HG03097 (cell line): ENCODE measurements around the gene TLX1.

ENCODE experiments used
- ATAC-seq: cut with Tn5 transposase; IDR thresholded peaks from one replicate; pipeline ENCODE4 v1.9.1; 2021; ENCODE audit not compliant: unreplicated experiment, low FRiP score

Gene TLX1

DNA sequence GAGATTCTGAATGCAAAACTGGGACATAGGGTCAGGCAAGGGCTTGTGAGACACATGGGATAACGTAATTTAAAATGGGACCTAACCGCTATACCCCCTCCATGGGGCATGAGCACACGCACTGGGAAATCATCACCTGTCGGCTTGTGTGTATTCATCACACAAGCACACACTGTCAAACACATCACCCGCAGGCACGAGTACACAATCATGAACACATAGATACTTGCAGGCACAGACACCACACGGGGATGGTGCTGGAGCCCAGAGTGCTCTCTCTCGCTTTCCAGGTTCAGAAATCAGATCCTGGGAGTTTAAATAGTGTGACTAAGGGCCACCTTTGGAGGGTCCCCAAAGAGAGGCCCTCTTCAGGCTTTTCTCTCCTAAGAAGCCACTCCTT lies 19.6 kb upstream of the TLX1 start:
- no peak for ATAC-seq

DNA sequence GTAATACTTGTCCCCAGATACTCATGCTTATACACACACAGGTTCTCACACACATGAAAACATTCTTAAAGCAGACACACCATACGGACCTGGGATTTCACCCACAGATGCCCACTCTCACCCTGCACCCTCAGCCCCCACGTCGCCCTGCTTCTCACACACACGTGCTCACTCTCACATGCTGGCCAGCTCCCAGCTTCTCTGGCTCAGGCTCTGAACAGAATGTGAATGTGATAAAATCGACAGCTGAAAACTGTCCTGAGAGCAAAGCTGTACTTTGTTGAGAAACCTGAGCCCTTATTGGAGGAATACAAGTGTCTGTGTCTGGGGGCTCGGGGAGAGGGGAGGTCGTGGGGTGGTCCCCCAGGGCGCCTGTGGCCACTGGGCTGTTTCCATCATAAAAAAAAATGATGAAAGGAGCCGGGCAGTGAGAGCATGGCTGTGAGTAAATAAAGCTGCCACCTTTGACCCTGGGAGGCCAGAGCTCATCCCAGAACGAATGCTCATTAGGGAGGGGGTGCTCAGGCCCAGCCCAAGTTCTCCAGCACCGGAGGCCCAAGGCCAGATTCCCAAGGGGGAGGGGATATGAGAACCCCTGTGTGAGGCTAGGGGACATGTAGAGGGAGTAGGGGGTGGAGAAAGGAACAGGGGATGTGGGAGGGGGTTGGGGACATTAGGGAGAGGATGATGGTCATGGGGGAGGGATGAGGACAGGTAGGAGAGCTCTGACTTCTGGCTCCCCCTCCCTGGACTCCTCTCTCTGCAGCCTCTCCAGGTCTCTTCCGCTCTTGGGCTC lies 18.1 kb upstream of the TLX1 start:
- ATAC-seq, result no peak

DNA sequence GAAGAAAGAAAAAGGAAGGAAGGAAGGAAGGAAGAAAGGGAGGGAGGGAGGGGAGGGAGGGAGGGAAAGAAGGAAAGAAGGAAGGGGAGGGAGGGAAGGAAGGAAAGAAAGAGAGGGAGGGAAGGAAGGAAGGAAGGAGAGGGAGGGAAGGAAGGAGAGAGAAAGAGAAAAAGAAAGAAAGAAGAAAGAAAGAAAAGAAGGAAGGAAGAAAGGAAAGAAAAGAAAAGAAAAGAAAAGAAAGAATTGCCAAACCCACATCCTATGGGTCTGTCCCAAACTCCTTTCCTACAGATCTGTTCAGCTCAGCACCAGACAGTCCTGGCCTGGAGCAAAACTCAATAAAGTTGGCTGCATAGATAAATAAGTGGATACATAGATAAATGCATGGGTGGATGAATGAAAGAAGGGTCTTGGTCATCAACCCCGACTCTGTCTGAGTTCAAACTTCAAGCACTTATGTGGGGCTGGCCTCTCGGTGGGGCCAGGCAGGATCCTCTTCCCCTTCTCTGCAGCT lies 17.2 kb upstream of the TLX1 start:
- ATAC-seq, result no peak

DNA sequence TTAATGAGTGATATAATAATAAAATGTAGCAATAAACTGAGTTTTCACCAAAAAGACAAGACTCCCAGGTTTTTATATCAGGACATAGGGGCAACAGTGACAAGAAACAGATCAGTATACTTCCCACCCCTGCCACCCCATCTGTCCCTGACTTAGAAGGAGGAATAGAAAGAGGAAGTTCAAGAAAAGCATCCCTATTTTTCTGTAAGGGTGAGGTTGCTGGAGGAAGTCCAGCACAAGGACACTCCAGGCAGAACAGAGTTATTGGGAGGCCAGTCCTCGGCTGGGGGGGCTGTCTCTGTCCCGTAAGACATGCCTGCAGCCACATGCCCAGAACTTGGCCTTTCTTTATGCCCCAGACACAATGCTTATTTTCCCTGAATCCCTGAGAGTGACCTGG lies 16.5 kb upstream of the TLX1 start:
- no peak for ATAC-seq

DNA sequence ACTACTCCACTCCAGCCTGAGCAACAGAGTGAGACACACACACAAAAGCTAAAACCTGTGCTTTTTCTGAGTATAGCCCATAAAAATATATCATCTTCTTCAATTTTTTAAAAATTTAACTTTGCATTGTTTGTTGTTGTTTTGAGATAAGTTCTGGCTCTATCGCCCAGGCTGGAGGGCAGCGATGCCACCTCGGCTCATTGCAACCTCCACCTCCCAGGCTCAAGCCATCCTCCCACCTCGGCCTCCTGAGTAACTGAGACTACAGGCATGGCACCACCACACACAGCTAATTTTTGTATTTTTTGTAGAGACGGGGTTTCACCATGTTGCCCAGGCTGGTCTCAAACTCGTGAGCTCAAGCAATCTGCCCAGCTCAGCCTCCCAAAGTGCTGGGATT lies 14.3 kb upstream of the TLX1 start:
- ATAC-seq, result no peak

DNA sequence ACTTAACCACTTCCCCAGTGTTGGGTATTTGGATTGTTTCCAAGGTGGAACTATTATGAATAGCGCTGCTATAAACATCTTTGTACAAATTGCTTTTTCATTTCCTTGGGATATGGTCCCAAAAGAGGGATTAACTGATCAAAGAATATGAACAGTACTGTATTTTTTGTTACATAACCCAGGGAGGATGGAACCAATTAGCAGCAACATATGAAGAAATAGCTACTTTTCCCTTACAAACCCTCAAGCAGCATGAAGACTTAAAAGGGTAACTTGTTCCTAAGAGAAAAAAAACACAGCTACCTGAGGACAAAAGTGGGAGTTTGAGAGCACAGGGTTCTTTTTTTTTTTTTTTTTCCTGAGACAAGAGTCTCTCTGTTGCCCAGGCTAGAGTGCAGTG lies 13.1 kb upstream of the TLX1 start:
- ATAC-seq, result no peak

DNA sequence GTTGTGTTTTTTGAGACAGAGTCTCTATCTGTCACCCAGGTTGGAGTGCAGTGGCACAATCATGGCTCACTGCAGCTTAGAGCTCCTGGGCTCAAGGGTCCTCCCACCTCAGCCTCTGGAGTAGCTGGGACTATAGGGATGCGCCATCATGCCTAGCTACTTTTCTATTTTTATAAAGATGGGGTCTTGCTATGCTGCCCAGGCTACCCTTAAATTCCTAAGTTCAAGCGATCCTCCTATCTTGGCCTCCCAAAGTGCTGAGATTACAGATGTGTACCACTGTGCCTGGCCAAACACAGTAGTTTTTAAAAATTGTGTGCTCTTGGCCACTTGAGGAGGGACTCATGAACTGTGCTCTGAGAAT lies 10.6 kb upstream of the TLX1 start:
- no peak for ATAC-seq

DNA sequence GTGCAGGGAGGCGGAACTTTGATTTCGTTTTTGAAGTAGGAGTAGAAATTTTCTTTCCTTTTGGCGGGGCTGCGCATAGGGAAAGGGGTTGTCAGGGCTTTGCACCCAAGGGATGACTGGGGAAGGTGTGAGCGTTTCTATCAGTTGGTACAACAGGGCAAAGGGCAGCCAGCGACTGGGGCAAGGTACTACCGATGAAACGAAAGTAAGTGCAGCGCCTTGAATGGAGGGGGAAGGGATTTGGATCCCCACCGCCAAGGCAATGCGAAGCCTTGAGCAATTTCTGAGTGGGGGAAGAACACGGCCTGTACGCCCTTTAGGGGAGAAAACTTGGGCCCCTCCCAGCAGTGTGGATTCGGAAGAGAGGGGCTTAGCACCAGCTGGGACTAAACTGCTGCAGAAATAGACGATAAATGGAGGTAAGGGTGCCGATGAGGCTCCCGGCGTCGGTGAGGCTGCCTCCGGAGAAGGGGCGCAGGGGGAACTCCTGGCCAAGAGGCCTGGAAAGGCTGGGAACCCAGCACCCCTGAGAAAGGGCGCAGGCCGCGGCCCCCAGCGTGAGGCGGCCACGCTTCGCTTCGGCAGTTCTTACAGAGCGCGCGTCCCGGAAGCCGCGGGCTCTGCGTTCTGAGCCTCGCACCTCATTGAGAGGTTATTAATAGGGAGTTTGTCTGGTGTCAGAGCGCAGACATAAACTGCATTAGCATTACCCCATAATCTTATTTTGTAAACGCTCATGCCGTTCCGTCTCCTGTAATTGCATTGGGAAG lies 10.0 kb upstream of the TLX1 start:
- no peak for ATAC-seq

DNA sequence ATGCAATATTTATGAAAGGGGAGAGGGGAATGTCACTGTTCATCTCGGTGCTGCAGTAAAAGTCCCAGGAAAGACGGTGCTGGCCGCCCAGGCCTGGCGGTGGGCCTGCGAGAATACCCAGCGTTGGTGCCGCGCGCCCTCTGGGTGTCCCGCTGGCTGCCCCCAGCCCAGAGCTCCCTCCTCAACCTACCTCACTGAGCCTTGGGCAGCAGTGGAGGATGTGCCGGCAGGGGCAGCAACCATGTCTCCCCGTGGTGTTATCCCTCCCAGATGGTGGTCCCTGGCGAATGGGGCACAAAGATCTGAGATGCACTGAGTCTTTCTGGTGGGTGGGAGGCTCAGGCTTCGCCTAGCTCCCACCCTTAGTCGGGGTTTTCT lies 9.5 kb upstream of the TLX1 start:
- ATAC-seq, result no peak

DNA sequence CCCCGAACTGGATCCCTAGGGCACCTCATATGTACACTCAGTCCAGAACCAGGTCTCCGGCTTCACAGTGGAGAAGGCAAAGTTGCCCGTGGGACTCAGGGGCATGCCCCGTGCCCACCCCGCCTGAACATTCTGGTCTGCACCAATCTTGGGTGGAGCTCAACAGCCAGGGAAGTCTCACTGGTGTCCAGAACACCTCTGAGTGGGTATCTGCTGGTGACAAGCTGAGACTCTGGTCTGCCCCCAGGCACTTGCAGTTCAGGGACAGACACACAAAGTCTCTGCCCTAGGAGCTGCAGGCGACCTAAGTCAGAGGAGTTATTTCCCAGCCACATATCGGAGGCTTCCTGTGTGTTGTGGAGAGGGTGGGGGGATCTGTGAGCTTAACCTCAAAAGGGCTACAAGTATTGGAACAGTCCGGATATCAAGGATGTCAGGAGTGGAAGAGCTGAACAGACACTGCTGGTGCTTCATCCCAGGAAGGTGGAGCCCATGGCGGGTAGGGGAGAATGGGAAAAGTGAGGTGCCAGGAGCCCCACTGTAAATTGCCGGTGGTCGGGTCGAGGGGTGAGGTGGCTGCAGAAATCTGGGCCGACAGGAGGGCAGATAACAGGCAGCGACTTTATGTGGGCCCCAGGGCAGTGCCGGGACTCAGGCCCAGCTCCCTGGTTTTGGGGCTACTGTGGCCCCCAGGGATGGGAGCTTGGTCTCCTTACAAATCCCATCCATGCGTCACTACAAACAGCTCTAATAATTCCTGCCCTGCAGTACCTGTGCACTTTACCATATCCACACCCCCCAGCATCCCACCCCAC lies 8.6 kb upstream of the TLX1 start:
- no peak for ATAC-seq

DNA sequence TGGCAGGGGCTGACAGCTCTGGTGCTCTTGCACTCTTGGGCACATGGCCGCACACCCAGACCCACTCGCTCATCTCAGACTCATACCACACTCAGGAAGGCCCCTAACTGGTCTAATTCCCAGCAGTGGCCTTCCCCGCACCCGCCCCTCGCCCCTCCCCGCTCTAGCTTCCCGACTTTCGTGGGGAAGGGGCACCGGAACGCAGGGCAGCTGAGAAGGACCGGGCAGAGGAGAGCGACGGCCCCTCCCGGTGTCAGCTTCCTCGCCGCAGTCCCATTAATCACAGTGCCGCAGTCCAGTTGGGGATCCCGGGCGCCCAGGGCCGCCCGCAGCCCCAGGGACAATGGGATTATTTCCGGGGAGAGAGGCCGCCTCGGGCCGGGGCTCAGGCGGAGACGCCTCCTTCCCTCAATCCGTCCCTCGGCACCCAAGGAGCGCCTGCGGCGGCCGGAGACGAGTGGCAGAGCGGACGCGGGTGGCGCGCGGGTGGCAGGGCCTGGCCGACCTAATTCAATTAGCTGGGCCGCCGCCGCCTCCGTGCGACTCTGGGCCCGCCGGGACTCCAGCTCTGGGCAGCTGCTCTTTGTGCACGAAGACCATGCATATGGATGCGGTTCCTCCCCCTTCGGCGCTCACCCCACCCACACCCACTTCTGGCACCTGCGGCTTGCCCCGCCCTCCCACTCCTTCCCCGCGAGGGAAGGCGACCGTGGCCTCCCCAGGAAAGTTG lies 7.8 kb upstream of the TLX1 start:
- ATAC-seq, result no peak

DNA sequence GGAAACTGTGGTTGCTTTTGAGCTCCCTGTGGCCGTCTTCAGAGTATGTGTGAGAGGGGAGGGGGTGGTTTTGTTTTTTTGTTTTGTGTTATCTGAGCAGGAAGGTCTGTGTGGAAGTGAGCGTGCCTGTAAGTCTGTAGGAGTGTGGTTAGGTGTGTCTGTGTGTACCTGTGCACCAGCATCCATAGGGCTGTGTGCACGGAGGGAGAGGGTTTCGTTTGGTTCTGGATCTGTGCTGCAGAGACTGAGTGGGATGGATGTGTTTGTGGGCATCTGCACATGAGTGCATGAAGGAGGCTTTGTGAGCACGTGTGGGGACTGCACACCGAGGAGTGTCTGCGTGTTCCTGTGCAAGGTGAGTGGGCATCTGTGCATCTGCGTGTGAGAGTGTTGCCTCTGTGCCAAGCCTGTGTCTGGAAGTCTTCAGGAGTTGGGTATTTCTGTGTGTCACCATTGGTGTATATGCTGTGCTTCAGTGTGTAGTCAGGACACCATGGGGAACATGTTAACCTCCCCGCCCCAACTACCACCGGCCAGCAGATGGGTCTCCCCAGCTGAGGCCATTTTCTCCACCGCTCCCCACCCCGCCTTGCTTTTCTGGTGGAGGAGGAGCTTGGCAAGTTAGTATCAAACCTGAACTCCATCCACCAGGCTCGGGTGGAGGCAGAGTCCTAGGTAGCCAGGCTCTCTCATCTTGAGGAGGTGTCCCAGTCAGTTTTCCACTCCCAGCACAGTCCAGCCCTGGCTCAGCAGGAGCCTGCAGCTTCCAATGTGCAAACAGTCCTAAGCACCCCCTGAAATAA lies 7.1 kb upstream of the TLX1 start:
- ATAC-seq, result no peak

DNA sequence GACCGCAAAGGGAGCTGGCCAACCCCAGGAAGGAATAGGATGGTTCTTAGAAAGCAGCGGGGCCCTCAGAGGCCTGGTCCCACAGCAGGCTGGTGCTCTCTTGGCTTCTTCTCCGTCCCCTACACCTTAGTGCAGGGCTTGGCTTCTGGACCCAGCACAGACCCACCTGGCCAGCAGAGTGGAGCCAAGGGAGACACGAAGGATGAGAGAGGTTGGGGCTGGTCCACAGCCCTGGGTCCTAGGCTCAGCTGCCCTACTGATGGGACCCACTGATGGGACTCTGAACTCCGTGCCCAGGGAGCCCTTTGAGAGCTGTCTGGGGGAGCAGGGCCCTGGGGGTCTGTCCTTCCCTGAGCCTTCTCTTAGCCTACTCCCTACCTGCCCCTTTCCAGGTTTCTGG lies 6.2 kb upstream of the TLX1 start:
- ATAC-seq, result no peak

DNA sequence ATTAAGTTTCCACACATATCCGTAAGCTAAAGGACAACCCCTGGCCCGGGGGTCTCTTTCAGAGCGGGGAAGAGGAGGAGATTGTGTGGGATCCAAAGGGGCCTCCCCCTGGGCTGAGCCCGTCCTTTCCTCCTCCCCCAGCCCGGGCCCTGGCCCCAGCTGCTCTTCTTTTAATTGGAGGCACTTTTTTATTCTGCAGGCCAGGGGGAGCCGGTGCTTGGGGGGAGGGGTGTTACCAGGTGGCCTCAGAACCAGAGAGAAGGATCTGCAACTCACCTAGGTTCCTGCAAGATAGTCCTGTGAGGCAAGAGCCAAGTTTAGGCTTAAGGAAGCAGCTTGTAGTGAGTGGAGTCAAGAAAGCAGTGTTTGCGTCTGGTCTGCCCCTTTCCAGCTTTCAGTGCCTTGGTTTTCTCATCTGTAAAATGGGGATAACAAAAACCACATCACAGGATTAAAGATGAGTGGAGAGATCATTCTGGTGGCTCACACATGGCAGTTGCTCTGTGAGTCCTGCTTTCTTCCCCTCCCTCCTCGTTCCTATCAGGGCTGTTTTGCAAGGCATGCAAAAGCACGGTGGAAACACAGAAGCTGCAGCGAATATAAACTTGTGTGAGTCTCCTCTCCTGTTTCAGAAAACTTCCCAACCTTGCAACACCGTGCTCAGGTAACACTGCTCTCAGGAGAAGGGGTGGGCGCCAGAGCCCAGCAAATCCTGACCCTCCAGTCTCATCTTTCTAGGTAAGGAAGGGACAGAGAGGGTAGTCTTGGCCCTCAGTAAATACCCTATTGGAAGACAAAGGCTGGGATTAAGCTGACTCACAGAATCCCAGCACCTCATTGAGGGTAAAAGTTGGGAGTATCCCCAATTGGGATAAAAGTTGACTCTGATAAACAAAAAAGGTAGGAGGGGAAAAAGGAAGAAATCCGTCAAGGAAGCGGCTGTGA lies 4.1 kb upstream of the TLX1 start:
- no peak for ATAC-seq

DNA sequence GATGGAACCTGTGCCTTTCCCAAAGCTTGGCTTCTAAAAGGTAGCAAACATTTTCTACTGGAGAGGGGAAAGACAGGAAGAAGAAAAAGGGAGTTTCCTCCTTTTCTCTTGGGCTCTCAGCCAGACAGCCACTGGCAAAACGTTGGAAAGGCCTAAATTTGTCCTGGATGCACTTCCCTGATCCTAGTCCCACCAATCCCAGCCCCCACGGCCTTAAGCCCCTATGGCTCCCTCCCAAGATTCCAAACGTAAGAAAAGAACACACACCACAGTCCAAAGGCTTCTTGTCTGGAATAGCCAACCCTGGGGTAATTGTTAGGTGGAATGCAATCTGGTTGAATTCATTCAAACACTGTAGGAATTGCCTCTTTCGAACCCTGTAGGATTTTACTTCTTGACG lies 959 bp upstream of the TLX1 start:
- no peak for ATAC-seq

DNA sequence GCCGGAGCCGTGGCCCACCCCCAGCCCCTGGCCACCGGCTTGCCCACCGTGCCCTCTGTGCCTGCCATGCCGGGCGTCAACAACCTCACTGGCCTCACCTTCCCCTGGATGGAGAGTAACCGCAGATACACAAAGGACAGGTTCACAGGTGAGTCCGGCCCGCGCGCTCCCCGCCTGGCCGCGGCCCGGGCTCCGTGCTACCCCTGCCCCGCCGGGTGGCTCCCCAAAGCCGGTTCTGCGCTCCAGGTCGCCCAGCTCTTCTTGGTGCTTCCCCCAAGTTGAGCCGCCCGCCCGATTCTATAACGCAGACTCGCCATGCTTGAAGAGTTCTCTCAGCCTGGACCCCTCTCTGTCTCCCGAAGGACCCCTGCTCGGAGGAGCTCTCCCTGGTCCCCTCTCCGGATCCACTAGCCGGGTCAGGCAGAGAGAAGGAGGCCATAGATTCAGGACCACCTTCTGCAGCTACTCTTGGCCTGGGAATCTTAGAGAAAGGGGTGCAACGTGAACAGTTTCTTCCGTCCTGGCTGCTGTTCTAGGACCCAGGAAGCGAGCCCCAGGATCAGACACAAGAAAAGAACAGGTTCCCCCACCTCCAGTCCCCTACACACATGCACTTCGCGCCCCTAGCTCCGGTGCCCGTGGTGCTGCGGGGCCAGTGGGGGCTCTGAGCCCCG lies 999 bp downstream of the TLX1 start:
- no peak for ATAC-seq

DNA sequence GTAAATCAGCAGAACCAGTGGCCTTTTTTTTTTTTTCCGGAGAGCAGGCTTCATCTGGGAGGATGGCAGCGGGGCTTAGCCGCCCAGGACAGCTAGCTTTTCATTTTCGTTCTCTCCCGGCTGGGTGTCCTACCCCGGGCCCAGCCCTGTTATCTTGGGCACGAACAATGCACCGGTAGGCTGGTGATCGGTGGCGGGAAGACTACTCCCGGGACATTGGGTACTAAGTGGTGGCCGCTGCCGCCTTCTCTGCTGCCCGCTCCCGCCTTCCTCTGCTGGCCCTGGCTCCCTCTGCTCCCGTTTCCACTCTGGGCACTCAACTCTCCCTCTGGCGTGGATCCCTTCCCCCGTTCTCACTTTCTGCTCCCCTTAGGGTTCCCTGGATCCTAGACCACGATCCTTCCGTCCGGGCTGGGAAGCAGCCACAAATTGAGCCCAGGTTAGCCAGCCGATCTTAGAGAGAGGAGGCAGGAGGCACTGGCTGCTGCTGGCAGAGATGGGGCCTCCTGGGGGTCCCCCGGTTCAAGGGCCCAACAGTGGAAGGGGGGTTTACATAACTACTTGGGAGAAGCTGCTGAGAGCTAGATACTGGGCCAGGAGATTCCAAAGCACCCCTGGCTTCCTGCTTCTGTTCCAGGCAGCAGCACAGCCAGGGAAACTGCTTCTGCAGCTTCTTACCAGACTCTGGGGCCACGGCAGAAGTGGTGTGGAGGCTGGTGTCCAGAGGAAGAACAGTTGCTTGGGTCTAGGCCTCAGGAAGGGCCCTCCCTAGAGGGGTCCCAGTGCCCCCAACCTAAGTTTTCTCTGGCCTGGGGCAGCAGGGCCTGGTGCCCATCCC lies 1.8 kb downstream of the TLX1 start:
- no peak for ATAC-seq
